ENCODE measurements around the gene CLDND2.

Gene CLDND2

GRCh38 chr19:51331193-51331592 is 37.6 kb downstream of the CLDND2 start:
- Histone ChIP-seq H3K27me3 (ENCODE audit: control insufficient read depth, insufficient read depth, low read length) (peaks cover 29% of the 10 kb centered on the region), H3K36me3 (ENCODE audit: control insufficient read depth, insufficient read depth, low read length) (no peaks in the 10 kb centered on the region), H3K4me3 (ENCODE audit: low read length) (no peak overlapping the region), H3K9ac (ENCODE audit: low read length) (no peak overlapping the region), H3K4me1 (ENCODE audit: control insufficient read depth, insufficient read depth, low read length) (no peaks in the 10 kb centered on the region), H3K9me3 (ENCODE audit: control insufficient read depth, low read length) (no peaks in the 10 kb centered on the region)

- Histone ChIP-seq H3K36me3 (ENCODE audit: control insufficient read depth, insufficient read depth, low read length) (no peaks in the 10 kb centered on the region), H3K27me3 (ENCODE audit: control insufficient read depth, insufficient read depth, low read length) (peaks cover 32% of the 10 kb centered on the region), H3K4me1 (ENCODE audit: control insufficient read depth, insufficient read depth, low read length) (no peaks in the 10 kb centered on the region), H3K9ac (ENCODE audit: low read length) (no peak overlapping the region), H3K4me3 (ENCODE audit: low read length) (no peak overlapping the region), H3K9me3 (ENCODE audit: control insufficient read depth, low read length) (no peaks in the 10 kb centered on the region)
These were observed 38.4 kb downstream of the CLDND2 start for GRCh38 chr19:51330366-51330765.

GRCh38 chr19:51329411-51329810 is 39.4 kb downstream of the CLDND2 start:
- Histone ChIP-seq H3K9ac (ENCODE audit: low read length) (no peak overlapping the region), H3K27me3 (ENCODE audit: control insufficient read depth, insufficient read depth, low read length) (peaks cover 32% of the 10 kb centered on the region), H3K9me3 (ENCODE audit: control insufficient read depth, low read length) (no peaks in the 10 kb centered on the region), H3K4me3 (ENCODE audit: low read length) (no peak overlapping the region), H3K36me3 (ENCODE audit: control insufficient read depth, insufficient read depth, low read length) (no peaks in the 10 kb centered on the region), H3K4me1 (ENCODE audit: control insufficient read depth, insufficient read depth, low read length) (no peaks in the 10 kb centered on the region)

GRCh38 chr19:51327066-51328001 is 41.5 kb downstream of the CLDND2 start:
- Histone ChIP-seq H3K4me1 (ENCODE audit: control insufficient read depth, insufficient read depth, low read length) (no peaks in the 10 kb centered on the region), H3K9me3 (ENCODE audit: control insufficient read depth, low read length) (no peaks in the 10 kb centered on the region), H3K36me3 (ENCODE audit: control insufficient read depth, insufficient read depth, low read length) (no peaks in the 10 kb centered on the region), H3K9ac (ENCODE audit: low read length) (no peak overlapping the region), H3K27me3 (ENCODE audit: control insufficient read depth, insufficient read depth, low read length) (peaks cover 32% of the 10 kb centered on the region), H3K4me3 (ENCODE audit: low read length) (no peak overlapping the region)

GRCh38 chr19:51326216-51327065 is 42.4 kb downstream of the CLDND2 start:
- Histone ChIP-seq H3K9me3 (ENCODE audit: control insufficient read depth, low read length) (no peaks in the 10 kb centered on the region), H3K9ac (ENCODE audit: low read length) (no peak overlapping the region), H3K27me3 (ENCODE audit: control insufficient read depth, insufficient read depth, low read length) (peaks cover 38% of the 10 kb centered on the region), H3K4me3 (ENCODE audit: low read length) (no peak overlapping the region), H3K36me3 (ENCODE audit: control insufficient read depth, insufficient read depth, low read length) (no peaks in the 10 kb centered on the region), H3K4me1 (ENCODE audit: control insufficient read depth, insufficient read depth, low read length) (no peaks in the 10 kb centered on the region)

- Histone ChIP-seq H3K4me1 (ENCODE audit: control insufficient read depth, insufficient read depth, low read length) (no peaks in the 10 kb centered on the region), H3K4me3 (ENCODE audit: low read length) (no peak overlapping the region), H3K27me3 (ENCODE audit: control insufficient read depth, insufficient read depth, low read length) (peaks cover 38% of the 10 kb centered on the region), H3K36me3 (ENCODE audit: control insufficient read depth, insufficient read depth, low read length) (no peaks in the 10 kb centered on the region), H3K9me3 (ENCODE audit: control insufficient read depth, low read length) (no peaks in the 10 kb centered on the region), H3K9ac (ENCODE audit: low read length) (no peak overlapping the region)
These were observed 43.4 kb downstream of the CLDND2 start for GRCh38 chr19:51325161-51325976.

- Histone ChIP-seq H3K27me3 (ENCODE audit: control insufficient read depth, insufficient read depth, low read length) (peaks cover 27% of the 10 kb centered on the region), H3K4me1 (ENCODE audit: control insufficient read depth, insufficient read depth, low read length) (no peaks in the 10 kb centered on the region), H3K4me3 (ENCODE audit: low read length) (no peak overlapping the region), H3K9me3 (ENCODE audit: control insufficient read depth, low read length) (no peaks in the 10 kb centered on the region), H3K9ac (ENCODE audit: low read length) (no peak overlapping the region), H3K36me3 (ENCODE audit: control insufficient read depth, insufficient read depth, low read length) (no peaks in the 10 kb centered on the region)
These were observed 44.7 kb downstream of the CLDND2 start for GRCh38 chr19:51324167-51324481.

GRCh38 chr19:51323481-51324166 is 45.2 kb downstream of the CLDND2 start:
- Histone ChIP-seq H3K27me3 (ENCODE audit: control insufficient read depth, insufficient read depth, low read length) (peaks cover 26% of the 10 kb centered on the region), H3K4me3 (ENCODE audit: low read length) (no peak overlapping the region), H3K4me1 (ENCODE audit: control insufficient read depth, insufficient read depth, low read length) (no peaks in the 10 kb centered on the region), H3K9ac (ENCODE audit: low read length) (no peak overlapping the region), H3K9me3 (ENCODE audit: control insufficient read depth, low read length) (no peaks in the 10 kb centered on the region), H3K36me3 (ENCODE audit: control insufficient read depth, insufficient read depth, low read length) (no peaks in the 10 kb centered on the region)

GRCh38 chr19:51321799-51322198 is 47.0 kb downstream of the CLDND2 start:
- Histone ChIP-seq H3K4me3 (ENCODE audit: low read length) (no peak overlapping the region), H3K9me3 (ENCODE audit: control insufficient read depth, low read length) (no peaks in the 10 kb centered on the region), H3K36me3 (ENCODE audit: control insufficient read depth, insufficient read depth, low read length) (no peaks in the 10 kb centered on the region), H3K9ac (ENCODE audit: low read length) (no peak overlapping the region), H3K4me1 (ENCODE audit: control insufficient read depth, insufficient read depth, low read length) (no peaks in the 10 kb centered on the region), H3K27me3 (ENCODE audit: control insufficient read depth, insufficient read depth, low read length) (peaks cover 18% of the 10 kb centered on the region)

- Histone ChIP-seq H3K4me3 (ENCODE audit: low read length) (no peak overlapping the region), H3K9me3 (ENCODE audit: control insufficient read depth, low read length) (no peaks in the 10 kb centered on the region), H3K4me1 (ENCODE audit: control insufficient read depth, insufficient read depth, low read length) (no peaks in the 10 kb centered on the region), H3K9ac (ENCODE audit: low read length) (no peak overlapping the region), H3K36me3 (ENCODE audit: control insufficient read depth, insufficient read depth, low read length) (no peaks in the 10 kb centered on the region), H3K27me3 (ENCODE audit: control insufficient read depth, insufficient read depth, low read length) (peaks cover 12% of the 10 kb centered on the region)
These were observed 48.5 kb downstream of the CLDND2 start for GRCh38 chr19:51320280-51320657.

- Histone ChIP-seq H3K4me1 (ENCODE audit: control insufficient read depth, insufficient read depth, low read length) (no peaks in the 10 kb centered on the region), H3K4me3 (ENCODE audit: low read length) (no peak overlapping the region), H3K9me3 (ENCODE audit: control insufficient read depth, low read length) (no peaks in the 10 kb centered on the region), H3K27me3 (ENCODE audit: control insufficient read depth, insufficient read depth, low read length) (peaks cover 12% of the 10 kb centered on the region), H3K36me3 (ENCODE audit: control insufficient read depth, insufficient read depth, low read length) (no peaks in the 10 kb centered on the region), H3K9ac (ENCODE audit: low read length) (no peak overlapping the region)
These were observed 49.0 kb downstream of the CLDND2 start for GRCh38 chr19:51319649-51320279.
